ENCODE results near the gene ANGPTL8.

ANGPTL8 gene

DNA sequence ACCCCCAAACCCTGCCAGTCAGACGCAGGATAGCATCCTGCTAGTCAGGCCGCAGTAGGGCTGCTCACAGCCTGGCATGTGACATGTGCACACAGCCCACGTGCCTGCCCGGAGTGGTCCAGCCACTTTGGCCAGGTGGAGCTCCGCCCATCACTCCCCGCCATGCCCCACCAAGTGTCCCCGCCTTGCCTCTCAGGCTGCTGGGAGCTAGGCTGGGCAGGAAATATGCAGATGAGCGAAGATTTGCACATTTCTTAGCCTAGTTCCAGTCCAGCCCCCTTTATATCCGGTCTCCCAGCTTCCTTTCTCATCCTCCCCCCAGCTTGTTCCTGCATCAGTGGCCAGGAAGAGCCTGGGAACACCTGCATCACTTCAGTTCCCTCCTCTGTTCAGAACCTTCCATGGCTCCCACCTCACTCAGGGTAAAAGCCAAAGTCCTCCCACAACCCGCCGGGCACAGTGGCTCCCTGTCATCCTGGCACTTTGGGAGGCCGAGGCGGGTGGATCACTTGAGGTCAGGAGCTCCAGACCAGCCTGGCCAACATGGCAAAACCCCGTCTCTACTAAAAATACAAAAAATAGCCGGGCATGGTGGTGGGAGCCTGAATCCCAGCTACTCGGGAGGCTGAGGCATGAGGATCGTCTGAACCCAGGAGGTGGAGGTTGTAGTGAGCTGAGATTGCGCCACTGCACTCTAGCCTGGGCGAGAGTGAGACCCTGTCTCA is 25.2 kb downstream of the ANGPTL8 start:
- no peak for DNase-seq

DNA sequence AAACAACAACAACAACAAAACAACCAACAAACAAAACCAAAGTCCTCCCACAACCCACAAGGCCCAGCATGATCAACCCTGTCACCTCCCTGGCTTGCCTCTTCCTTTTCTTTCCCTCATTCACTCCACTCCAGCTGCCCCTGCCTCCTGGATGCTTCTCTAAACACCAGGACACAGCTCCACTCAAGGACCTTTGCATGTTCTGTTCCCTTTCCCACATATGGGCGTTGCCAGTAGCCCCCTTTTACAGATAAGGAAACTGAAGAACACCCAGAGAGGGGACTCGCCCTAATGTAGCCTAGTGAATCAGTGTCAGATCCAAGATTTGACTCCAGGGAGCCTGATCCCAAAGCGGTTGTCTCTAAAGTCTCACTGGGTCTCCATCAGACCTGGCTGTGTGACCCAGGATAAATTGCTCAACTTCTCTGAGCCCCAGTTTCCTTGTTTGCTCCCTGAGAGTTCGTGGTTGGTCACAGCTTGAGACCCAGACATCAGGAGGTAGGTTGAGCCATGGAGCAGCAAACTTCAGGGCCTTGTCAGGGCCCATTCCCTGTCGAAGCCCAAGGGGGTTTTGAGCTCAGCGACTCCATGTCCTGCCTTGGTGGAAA is 25.9 kb downstream of the ANGPTL8 start:
- DNase-seq = no peak

DNA sequence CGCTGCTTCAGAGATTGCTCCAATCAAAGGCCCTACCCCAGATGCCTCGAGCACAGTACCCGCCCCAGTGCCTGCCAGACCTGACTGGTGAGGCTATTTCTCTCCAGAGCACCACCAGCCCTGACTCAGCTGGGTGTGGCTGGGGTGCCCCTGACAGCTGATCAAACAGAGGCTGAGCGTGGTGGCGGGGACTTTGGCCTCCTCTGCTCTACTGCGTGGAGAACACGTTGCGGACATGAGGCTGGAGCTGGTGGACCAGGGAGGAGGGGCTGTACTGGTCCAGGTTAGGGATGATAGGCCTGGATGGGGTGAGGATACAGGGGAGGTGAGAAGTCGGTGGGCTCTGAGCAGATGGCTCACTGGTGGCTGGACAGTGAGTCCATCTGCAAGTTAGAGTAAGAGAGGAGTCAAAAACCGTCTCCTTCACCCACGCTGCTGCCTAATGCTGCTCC is 26.4 kb downstream of the ANGPTL8 start:
- DNase-seq = no peak

- no peak for DNase-seq
Measured at GRCh38 chr19:11267316-11268085, 28.1 kb downstream of the ANGPTL8 start.

GRCh38 chr19:11268783-11269267 is 29.4 kb downstream of the ANGPTL8 start:
- no peak for DNase-seq

- DNase-seq = no peak
Measured at GRCh38 chr19:11269408-11269807, 30.0 kb downstream of the ANGPTL8 start.

DNA sequence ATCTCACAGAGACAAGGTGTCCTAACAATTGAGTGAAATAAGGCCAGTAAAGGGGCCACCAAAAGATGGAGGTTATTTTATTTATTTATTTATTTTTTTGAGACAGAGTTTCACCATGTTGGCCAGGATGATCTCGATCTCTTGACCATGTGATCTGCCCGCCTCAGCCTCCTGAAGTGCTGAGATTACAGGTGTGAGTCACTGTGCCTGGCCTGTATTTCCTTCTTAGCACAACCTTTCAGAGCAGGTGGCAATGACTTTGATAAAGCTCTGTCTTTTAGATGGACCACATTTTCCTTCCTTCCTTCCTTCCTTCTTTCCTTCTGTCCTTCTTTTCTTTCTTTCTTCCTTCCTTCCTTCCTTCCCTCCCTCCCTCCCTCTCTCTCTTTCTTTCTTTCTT is 33.9 kb downstream of the ANGPTL8 start:
- DNase-seq = no peak

DNA sequence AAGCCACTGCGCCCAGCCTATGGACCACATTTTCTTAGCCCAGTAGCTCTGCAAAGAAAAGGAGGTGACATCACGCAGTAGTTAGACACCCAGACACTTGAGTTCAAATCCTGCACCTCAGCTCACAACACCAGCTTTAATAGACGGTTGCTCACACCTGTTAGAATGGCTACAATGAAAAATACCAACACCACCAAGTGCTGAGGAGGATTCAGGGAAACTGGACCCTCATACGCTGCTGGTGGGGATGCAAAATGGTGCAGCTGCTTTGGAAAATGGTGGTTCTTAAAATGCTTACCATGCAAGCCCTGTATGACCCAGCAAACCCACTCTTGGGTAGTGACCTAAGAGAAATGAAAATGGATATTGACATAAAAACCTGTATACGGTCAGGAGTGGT is 34.6 kb downstream of the ANGPTL8 start:
- DNase-seq = no peak

- no peak for DNase-seq
Measured at GRCh38 chr19:11274533-11275086, 35.2 kb downstream of the ANGPTL8 start.

DNA sequence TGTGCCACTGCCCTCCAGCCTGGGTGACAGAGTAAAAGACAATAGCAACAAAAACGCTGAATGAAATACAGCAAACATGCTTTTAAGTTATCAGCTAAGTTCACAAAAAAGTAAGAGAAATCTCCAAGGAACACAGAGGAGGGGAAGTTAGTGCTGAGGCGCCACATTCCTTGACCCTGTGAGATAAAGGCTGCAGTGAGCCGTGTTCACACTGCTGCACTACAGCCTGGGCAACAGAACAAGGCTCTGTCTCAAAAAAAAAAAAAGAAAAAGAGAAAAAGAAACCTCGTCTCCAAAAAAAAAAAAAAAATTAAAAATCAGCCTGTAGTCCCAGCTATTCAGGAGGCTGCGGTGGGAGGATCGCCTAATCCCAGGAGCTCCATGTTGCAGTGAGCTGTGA is 39.3 kb downstream of the ANGPTL8 start:
- no peak for DNase-seq

DNA sequence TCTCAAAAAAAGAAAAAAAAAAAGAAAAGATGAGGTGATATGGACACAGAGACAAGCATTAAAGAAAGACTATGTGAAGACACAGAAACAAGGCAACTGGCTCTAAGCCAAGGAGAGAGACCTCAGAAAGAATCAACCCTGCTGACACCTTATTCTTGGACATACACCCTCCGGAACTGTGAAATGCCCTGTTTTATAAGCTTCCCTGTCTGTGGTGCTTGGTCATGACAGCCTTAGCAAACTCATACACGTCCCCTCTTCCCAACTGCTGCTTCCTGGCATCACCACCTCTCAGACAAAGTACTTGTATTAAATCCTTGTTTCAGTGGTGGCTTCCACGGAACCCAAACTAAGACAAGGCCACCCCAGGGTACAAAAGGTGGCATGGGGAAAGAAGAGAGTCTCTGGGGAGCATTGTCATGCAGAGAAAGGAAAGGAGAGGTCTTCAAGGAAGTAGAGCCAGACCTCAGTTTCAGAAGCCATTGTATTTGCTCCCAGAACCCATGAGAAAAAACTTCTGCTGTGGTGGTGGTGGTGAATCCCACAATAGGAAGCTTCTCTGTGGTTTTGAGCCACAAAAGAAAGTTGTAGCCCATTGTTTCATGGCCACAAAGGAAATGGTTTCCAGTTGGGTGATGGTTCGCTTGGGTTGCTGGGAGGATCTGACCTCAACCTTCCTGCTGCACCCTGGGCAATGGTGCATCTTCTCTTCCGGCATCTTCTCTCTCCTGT is 40.3 kb downstream of the ANGPTL8 start:
- no peak for DNase-seq

DNA sequence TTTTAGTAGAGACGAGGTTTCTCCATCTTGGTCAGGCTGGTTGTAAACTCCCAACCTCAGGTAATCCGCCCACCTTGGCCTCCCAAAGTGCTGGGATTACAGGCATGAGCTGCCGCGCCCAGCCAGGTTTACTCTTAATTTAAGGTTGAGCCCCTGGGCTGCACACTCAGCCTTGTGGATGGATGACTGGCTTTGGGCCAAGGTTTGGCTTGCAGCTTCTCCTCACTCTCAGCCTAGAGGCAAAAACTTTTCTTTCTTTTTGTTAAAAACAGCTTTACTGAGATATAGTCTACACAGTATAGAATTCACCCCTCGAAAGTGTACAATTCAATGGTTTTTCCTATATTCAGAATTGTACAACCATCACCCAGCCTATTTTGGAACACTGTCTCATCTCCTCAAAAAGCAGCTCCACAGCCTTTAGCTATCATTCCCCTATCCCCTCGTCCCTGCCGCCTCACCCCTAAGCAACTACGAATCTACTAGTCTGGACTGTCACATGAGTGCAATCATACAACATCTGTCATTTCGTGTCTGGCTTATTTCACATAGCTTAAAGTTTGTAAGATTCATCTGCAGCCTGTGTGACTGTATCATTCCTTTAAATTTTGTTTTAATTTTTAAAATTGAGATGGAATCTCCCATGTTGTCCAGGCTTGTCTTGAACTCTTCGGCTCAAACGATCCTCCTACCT is 42.1 kb downstream of the ANGPTL8 start:
- DNase-seq = no peak

DNA sequence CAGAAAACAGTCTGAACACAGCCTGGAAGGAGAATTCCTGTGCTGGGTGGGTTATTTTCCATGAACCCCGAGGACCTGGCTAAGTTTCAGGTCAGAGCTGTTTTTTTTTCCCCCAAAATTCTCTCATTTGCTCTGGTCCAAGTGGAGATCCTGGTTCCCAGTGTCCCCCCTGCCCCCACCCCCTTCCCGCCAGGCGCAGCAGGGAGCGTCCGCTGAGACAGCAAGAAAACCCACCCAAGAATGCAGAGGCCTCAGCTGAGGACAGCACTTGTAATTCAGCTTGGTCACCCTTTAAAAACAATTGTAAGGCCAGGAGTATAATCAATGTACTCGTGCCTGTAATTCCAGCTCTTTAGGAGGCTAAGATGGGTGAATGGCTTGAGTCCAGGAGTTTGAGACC is 45.1 kb downstream of the ANGPTL8 start:
- DNase-seq = no peak

DNA sequence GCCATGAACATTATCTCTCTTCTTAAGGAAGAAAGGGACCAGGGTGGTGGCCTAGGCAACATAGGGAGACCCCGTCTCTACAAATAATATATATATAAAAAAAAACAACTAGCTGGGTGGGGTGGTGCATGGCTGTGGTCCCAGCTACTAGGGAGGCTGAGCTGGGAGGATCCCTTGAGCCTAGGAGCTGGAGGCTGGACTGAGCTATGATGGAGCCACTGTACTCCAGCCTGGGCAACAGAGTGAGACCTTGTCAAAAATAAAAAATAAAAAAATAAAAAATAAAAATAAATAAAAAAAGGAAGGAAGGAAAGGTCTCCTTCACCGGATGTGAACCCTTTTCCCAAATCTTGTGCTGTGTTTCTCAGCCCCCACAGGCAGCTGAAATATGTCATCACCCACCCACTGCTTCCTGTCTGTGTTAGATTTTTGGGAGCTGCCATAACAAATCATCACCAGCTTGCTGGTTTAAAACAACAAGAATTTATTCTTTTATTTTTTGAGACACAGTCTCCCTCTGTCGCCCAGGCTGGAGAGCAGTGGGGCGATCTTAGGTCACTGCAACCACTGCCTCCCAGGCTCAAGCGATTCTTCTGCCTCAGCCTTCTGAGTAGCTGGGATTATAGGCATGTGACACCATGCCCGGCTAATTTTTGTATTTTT is 47.0 kb downstream of the ANGPTL8 start:
- no peak for DNase-seq

GRCh38 chr19:11288349-11288748 is 48.9 kb downstream of the ANGPTL8 start:
- no peak for DNase-seq

GRCh38 chr19:11290256-11290655 is 50.8 kb downstream of the ANGPTL8 start:
- no peak for DNase-seq

DNA sequence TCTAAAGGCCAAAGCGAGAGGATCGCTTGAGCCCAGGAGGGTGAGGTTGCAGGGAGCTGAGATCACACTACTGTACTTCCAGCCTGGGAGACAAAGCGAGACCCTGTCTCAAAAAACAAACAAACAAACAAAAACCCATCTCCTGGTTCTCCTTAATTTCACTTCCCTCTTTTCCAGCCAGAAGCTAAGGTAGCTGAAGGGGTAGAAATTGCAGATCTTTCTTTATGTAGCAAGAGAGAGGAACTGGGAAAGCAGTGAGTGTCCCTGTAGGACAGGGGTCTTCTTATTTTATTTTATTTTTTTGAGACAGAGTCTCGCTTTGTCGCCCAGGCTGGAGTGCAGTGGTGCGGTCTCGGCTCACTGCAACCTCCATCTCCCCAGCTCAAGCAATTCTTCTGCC is 52.0 kb downstream of the ANGPTL8 start:
- no peak for DNase-seq

Measured in activated T-cell treated with anti-CD3 and anti-CD28 coated beads for 4 hours (primary cell).